ENCODE measurements around the gene AMZ2.
"Not testable (repeated sequence)": the region's sequence is repeated elsewhere in the genome, so short reads cannot be mapped to it uniquely, and the experiment has no call there.

Gene AMZ2, protein sequence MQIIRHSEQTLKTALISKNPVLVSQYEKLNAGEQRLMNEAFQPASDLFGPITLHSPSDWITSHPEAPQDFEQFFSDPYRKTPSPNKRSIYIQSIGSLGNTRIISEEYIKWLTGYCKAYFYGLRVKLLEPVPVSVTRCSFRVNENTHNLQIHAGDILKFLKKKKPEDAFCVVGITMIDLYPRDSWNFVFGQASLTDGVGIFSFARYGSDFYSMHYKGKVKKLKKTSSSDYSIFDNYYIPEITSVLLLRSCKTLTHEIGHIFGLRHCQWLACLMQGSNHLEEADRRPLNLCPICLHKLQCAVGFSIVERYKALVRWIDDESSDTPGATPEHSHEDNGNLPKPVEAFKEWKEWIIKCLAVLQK

DNA sequence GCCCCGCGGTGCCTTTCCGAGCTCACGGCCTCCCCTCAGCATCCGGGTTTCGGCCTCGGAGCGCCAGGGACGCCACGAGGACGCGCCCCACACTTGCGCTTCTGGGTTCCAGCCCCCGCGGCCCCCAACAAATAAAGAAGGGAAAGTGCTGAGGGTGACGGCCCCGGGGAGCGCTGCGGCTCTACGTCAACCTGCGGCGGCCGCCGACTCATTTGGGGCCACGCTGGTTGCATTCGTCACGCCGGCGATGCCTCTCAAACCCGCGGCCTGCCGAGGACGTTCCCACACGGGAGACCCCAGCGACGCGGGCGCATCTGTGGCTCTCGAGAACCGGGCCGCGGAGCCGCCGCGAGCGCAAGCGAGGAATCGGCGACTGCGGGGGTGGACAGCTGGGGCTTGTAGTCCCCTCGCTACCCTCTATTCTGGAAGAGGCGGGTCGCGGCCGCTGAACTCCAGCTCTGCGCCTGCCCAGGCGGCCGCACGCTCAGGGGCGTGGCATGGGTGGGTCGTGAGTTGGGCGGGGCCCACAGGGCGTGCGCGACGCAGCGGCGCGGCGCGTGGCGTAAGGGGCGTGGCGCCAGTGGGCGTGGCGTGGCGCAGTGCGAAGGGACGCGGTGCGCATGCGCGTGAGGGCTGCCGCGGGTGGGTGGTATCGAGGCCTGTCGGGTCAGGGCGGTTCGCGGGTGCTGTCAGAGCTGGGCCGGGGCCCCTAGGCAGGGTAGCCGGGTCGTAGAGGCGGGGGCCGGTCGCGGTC is at the start of gene AMZ2:
Gene AMZ2 (plus strand): TSS at position 599 of the 754 bp plus-strand sequence. CDS start 2,145 bp downstream, outside the sequence.
- peak; percentile 97 for DNase-seq

DNA sequence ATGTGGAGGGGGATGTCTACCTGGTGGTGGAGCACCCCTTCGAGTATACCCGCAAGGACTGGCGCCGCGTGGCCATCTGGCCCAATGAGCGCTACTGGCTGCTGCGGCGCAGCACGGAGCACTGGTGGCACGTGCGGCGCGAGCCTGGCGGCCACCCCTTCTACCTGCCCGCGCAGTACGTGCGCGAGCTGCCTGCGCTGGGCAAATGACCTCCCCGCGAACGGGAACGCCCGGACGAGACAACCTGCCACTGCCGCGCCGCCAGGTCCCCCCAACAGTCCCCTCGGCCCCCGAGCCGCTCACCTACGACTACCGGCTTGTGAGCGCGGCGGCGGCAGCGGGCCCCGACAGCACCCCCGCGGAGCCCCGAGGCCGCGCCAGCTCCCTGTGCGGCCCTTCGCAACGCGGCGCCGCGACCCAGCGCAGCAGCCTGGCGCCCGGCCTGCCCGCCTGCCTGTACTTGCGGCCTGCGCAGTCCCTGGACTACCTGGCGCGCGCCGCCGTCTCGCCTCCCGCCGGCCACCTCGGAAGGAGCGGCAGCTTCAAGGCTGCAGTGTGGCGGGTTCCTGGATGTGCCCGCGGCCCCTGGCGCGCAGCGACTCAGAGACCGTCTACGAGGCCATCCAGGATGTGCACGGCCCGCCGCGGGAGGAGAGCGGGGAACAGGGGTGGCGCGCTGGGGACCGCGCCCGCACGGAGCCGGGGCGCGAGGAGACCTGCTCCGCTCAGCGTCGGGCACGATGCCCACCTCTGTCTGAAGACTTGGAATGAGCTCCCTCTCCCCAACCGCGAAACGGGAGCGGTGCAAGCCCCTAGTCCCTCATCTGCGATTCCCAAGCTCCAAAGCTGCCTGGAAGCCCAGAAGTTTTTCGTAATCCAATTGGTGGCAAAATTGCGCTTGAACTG is 48.7 kb upstream of the AMZ2 start:
- peak; percentile 46 for DNase-seq

DNA sequence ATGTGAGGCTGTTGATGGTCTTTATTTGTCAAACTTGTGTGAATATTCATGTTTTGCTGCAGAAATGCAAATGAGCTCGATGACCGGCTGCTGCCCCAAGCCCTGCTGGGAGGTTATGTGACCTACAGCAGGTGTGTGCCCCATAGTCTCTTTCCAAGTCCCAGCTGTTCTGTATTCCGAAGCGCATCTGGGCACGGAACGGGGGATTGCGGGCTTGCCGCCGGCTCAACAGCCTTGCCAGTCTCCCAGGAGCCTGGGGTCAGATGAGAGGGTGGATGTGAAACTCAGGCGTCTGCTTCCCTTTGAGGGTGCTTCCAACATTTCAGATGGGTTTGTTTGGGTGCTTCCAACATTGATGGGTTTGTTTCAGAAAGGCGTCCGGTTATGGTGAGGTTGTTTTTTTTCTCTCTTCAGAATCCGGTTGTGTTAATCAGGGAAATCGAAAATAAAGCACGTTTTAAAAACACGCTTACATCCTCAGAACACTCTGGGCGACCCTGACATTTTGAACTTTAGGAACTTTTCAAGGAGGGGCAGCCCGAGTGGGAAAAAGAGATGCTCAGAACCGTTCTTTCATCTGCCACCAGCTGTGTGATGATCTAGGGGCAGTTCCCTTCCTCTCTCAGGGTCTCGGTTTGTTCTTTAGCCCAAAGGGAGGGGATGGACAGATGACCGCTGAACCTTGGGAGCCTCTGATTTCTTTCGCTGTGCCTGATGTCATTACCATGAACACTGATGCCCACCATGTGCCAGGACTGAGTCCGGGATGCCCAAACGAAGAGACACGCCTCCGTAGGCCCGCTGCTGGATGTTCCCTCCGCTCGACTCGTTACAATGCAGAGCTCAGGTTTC is 47.8 kb upstream of the AMZ2 start:
- no peak for DNase-seq

DNA sequence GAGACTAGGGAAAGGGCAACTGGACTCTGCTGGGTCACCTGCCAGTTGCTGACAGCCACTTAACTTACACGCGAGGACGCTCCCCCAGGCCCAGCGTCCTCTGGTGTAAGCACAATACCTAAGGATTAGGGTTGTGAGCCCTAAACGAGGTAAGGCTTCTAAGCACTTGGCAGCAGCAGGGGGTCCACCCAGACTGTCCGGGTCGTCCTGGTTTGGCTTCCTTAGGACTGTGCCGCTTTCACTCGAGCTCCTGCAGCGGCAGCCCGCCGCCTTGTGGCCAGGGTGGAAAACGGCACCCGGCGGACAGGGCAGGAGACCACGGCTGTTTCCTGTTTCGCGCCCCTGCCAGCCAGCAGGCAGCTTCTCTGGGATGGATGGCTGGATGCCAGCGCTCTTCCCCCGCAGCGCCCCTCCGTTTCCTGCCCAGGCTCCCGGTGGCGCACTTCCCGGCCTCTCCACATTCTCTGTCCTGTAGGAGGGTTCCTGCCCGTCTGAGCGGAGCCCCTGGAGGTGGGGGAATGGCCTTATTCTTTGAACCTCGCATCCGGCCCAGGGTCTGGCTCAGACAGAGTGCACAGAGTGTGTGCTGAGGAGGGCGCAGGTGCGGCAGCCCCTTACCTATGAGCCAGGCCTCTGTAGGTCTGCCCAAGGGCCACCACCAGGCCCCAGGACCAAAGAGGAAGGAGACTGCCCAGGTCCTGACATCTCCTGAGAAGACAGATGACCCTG is 47.0 kb upstream of the AMZ2 start:
- DNase-seq: peak; percentile 88

DNA sequence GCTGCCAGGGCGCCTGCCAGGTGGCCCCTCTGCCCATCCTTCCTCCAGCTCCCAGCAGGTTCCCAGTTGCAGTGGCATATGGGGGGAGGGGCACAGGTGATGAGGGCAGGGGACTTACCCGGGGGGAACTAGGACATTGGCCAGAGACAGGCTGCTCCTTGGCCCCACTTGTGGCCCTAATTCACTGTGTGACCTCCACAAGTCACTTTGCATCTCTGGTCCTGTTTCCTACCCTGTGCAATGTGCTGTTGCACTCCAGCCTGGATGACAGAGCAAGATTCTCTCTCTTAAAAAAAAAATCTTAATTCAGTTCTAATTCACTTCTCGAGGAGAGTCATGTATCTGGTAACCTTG is 46.4 kb upstream of the AMZ2 start:
- DNase-seq: not testable (repeated sequence)

DNA sequence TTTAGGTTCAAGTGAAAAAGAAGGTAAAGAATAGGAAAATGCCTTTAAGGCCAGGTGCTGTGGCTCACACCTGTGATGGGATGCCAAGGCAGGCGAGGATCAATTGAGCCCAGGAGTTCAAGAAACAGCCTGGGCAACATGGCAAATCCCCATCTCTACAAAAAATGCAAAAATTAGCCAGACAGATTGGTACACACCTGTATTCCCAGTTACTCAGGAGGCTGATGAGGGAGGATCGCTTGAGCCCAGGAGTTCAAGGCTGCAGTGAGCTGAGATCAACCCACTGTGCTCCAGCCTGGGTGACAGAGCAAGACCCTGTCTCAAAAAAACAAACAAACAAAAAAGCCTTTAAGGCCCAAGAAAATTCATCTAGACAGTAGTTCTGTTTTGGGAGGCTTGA is 45.5 kb upstream of the AMZ2 start:
- DNase-seq: not testable (repeated sequence)

DNA sequence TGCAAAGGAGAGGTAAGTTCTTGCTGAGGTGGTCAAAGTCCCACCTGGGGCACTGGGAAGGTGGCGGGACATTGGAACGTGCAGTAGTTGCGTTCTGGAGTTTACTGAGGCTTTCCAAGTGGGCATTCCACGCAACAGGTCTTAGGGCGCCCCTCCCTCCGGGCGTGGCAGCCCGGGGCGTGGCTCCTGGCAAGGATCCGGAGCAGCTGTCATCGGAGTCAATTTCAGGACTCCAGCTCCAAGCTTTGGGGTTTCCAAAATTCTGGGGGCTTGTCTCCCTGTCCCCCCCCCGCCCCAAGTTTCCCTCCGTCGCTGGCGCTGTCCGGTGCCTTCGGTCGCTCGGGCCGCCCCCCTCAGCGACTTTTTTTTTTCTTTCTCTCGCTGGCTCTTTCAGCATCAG is 43.1 kb upstream of the AMZ2 start:
- DNase-seq: peak; percentile 50

DNA sequence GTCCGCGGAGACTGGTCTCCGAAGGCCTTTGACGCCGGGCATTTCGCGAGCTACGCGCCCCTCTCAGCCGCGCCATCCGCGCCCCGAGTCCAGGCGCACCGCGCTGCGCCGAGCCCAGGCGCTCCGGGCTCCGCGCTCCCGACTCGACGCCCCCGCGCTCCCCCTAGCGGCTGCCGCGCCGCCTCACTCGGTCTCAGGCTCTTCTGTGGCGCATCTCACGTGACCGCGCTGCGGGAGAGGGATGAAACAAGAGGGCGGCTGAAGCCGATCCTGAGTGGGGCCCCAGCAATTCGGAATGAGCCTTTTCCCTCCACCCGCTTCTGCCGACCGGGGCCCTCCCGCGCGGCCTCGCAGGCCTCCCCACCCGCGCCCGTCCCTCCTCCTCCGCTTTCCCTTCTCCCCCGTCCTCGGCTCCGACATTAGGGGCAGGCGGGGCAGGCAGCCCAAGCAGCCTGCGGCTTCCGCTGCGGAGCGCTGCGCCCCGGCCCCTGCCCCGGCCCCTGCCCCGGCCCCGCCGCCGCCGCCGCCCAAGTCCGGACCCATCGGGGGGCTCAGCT is 42.5 kb upstream of the AMZ2 start:
- DNase-seq: peak; percentile 95

DNA sequence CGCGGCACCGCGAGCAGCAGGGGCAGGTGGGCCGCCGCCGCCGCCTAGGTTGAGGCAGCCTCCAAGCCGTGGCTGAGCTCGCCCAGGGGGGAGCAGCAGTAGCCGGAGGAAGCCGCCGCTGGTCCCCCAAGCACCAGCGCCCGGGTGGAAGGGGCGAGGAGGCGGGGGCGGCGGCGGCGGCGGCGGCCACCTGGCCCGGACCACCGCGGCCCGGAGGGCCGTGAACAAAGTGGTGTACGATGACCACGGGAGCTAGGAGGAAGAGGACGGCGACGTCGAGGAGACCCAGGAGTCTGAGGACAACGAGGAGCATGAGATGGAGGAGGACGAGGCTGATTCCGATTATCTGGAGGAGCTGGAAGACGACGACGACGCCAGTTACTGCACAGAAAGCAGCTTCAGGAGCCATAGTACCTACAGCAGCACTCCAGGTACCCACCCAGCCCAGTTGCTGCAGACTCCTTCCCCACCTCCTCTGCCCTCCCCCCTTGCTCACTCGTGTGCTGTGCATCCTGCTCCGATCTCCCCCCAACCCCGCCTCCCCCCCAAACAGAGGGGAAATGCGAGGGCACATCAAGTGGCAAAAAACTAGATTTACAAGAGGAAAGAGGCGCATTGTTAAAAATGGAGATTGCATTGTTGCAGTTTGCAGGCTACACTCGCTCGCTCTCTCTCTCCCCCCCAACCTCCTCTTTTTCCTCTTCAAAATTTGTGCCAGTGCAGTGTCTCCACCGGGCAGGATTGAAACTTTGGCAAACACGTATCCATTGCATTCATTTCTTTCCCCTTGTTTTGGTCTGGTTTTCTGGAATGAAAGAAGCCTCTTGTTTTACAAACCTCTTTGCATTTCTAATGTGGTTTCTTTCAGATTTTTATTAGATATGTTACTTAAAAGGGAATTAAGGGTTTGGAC is 41.8 kb upstream of the AMZ2 start:
- DNase-seq: peak; percentile 28

DNA sequence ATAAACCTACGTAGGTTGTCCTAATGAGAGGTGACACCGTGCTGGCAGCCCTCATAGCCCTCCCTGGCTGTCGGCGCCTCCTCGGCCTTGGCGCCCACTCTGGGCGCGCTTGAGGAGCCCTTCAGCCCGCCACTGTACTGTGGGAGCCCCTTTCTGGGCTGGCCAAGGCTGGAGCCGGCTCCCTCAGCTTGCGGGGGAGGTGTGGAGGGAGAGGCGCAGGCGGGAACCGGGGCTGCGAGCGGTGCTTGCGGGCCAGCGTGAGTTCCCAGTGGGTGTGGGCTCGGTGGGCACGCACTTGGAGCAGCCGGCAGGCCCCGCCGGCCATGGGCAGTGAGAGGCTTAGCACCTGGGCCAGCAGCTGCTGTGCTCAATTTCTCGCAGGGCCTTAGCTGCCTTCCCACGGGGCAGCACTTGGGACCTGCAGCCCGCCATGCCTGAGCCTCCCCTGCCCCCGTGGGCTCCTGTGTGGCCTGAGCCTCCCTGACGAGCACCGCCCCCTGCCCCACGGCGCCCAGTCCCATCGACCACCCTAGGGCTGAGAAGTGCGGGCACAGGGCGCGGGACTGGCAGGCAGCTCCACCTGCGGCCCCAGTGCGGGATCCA is 40.1 kb upstream of the AMZ2 start:
- DNase-seq: no peak

DNA sequence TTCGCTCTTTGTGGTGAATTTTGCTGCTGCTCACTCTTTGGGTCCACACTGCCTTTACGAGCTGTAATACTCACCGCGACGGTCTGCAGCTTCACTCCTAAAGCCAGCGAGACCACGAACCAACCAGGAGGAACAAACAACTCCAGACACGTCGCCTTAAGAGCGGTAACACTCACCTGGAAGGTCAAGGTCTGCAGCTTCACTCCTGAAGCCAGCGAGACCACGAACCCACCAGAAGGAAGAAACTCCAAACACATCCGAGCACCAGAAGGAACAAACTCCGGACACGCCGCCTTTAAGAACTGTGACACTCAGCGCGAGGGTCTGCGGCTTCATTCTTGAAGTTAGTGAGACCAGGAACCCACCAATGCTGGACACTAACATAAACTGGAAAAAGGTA is 39.2 kb upstream of the AMZ2 start:
- not testable (repeated sequence) for DNase-seq

DNA sequence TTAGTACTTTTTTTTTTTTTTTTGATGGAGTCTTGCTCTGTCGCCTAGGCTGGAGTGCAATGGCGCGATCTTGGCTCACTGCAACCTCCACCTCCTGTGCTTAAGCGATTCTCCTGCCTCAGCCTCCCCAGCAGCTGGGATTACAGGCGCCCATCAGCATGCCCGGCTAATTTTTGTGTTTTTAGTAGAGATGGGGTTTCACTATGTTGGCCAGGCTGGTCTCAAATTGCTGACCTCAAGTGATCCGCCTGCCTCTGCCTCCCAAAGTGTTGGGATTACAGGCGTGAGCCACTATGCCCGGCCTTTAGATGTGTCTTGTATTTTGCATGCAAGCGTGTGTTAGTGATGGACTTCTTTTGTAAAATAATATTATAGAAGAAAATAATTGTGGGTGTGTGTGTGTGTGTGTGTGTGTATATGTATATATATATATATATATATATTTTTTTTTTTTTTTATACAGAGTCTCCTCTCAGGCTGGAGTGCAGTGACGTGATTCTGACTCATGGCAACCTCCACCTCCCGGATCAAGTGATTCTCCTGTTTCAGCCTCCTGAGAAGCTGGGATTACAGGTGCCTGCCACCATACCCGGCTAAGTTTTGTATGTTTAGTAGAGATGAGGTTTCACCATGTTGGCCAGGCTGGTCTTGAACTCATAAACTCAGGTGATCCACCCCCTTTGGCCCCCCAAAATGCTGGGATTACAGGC is 38.5 kb upstream of the AMZ2 start:
- DNase-seq: not testable (repeated sequence)

DNA sequence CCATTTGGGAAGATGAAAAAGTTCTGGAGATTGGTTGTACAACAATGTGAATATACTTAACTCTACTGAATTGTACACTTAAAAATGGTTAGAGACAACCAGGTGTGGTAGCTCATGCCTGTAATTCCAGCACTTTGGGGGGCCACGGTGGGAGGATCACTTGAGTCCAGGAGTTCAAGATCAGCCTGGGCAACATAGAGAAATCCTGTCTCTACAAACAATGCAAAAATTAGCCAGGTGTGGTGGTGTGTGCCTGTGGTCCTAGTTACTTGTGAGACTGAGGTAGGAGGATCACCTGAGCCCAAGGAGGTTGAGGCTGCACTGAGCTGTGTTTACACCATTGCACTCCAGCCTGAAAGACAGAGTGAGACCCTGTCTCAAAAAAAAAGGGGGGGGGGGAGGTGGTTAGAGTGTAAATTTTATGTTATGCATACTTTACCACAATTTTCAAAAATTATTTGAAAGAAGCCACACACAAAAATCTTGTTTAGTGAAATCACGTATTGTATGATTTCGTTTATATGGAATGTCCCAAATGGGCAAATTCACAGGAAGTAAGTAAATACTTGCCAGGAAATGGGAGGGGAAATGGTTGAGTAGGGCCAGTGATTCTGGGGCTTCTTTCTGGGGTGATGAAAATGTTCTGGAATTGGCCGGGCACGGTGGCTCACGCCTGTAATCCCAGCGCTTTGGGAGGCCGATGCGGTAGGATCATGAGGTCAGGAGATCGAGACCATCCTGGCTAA is 37.1 kb upstream of the AMZ2 start:
- no peak for DNase-seq

DNA sequence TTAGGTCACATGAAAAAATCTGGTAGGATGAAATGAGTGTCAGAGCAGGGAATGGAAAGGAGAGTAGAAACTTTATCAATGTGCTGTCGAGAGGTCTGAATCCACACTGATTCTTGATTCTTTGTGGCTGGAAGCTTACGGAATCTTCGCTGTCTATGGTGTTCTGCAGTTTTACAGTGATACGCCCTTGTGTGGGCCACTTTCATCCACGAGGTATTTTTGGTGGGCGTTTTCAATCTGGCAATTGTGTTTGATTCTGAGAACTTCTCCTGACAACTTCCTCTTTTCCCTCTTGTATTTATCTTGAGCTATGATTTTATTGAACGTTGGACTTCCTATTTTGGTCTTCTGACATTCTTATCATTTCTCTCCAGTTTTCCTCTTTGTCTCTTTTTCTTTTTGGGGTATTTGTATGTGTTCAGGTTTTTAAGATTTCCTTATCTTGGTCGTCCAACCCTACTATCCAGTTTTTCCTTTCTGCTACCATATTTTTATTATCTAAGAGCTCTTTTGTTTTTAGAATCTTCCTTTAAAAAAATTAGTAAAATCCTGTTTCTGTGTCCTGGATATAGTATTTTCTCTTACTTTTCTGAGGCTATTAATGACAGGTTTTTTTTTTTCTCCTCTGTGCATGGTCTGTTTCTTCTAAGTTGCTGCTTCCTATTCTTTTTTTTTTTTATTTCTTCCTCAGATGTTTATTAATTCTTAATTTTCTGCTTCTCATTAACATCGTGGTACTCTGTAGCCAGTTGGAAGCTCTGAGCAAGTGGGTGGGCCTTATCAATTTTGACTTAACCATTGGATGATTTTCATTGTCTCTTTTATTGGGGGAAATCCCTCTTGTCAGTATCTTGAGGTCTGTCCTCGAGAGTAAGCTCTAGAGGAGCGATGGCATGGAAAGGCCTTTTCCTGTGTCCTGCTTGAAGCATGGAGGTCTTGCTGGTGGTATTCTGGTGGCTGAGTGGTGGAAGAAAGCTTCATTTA is 34.1 kb upstream of the AMZ2 start:
- not testable (repeated sequence) for DNase-seq

DNA sequence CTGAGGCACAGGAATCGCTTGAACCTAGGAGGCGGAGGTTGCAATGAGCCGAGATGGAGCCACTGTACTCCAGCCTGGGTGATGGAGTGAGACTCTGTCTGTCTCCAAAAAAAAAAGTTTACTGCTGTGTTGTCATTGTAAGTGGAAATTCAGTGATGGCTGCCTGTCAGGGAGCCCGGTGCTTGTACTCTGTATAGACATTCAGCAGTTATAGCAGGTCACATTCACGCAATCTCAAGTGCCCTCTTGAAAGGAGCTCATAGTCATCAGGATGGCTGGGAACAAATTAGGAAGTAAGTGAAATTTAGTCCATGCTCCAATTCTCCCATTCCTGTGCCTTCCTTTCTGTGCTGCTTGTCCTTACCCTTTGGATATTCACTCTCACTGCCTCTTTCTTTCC is 32.4 kb upstream of the AMZ2 start:
- not testable (repeated sequence) for DNase-seq

DNA sequence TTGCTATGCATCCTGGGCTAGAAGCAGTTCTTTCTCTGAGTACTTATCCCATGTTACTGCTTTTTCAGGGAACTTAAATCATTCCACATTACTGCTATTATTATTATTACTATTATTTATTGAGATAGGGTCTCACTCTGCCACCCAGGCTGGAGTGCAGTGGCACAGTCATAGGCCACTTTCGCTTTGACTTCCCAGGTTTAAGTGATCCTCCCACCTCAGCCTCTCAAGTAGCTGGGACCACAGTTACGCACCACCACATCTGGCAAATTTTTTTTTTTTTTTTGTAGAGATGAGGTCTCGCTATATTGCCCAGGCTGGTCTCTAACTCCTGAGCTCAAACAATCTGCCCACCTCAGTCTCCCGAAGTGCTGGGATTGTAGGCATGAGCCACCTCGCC is 28.4 kb upstream of the AMZ2 start:
- not testable (repeated sequence) for DNase-seq

DNA sequence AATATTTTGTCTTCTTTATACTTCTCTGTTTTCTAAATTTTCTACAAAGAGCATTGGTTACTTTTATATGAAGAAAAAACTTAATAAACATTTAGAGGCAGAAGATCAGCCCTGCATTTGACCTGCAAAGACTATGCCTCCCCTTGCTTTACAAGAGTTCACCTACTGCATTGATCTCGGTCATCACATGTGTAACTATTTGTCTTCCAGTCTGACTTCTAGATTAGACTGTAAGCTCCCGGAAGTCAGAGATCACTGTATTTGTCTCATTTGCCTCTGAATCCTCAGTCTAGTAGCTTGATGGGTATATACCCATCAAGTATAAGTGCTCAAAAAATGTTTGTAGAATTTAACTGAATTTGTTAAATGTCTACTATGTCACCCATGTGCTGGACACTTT is 27.7 kb upstream of the AMZ2 start:
- DNase-seq: not testable (repeated sequence)
